Gastroesophageal sphincter (tissue), 4 donors: ENCODE data around the gene DMTF1. TPM values are rescaled to one million over a fixed set of nuclear protein-coding genes. Genes with fewer than 3 reads are reported as not detected.

Source experiments
- ATAC-seq: fragments of 150-250 bp; one replicate; pipeline ENCODE4 v1.9.1; 2016; ENCODE audit warnings: mild to moderate bottlenecking, moderate library complexity
- H3K27ac ChIP-seq, 4 donors: fragments of 200-600 bp; sonication (generic) in 3 of 4; 1 replicate in 3 of 4; 2 replicates in 1 of 4; pipeline ENCODE4 v1.5.1; 2016 to 2019
- H3K27me3 ChIP-seq: fragments of 200-600 bp; sonication (generic); one replicate; pipeline ENCODE4 v1.5.1; 2019
- H3K36me3 ChIP-seq, 2 donors: fragments of 200-600 bp; sonication (generic); one replicate each; pipeline ENCODE4 v1.5.1; 2019; ENCODE audit warnings: control low read depth in 1 of 2
- H3K4me1 ChIP-seq, 3 donors: fragments of 200-600 bp; sonication (generic); 1 replicate in 2 of 3; 2 replicates in 1 of 3; pipeline ENCODE4 v1.5.1; 2016 to 2019; ENCODE audit warnings: control low read depth in 2 of 3
- H3K4me3 ChIP-seq, 2 donors: fragments of 200-600 bp; sonication (generic); one replicate each; pipeline ENCODE4 v1.5.1; 2019; ENCODE audit warnings: mild to moderate bottlenecking in 1 of 2, moderate library complexity in 1 of 2
- H3K9me3 ChIP-seq, 3 donors: fragments of 200-600 bp; sonication (generic); one replicate each; pipeline ENCODE4 v1.5.1; 2017 to 2019; ENCODE audit warnings: control low read depth in 2 of 3
- EP300 ChIP-seq: sonication (generic); formaldehyde crosslinking; IDR thresholded peaks from one replicate; pipeline ENCODE4 v1.6.1; 2017; ENCODE audit warnings: antibody characterized with exemption, mild to moderate bottlenecking
- POLR2A ChIP-seq, 2 donors: fragments of 450-650 bp; IDR thresholded peaks; one replicate each; pipeline ENCODE4 v1.6.1; 2017; ENCODE audit warnings: antibody characterized with exemption in 2 of 2, mild to moderate bottlenecking in 2 of 2, moderate library complexity in 1 of 2
- POLR2AphosphoS5 ChIP-seq: sonication (generic); formaldehyde crosslinking; IDR thresholded peaks from one replicate; pipeline ENCODE4 v1.6.1; 2017; ENCODE audit warnings: antibody characterized with exemption
- WGBS, 2 donors: methylation state at CpG; one replicate each; pipeline ENCODE4 v1.1.5; 2018; ENCODE audit warnings: low coverage in 1 of 2; 5-methylcytosine and 5-hydroxymethylcytosine counted together
- total RNA-seq, 4 donors: library from RNA; depleted of rRNA; stranded (reverse); fragments of >200 nt; gene quantifications; one replicate each; pipeline ENCODE4 v1.1.0, GENCODE V29; 2016
- TF ChIP-seq, protein P1 (sequence below), 4 experiments: fragments of 200-600 bp in 2 of 4; fragments of 450-650 bp in 2 of 4; sonication (generic) in 1 of 4; IDR thresholded peaks; one replicate each; pipeline ENCODE4 v1.5.1; 2017 to 2019; ENCODE audit warnings: antibody characterized with exemption in 4 of 4, mild to moderate bottlenecking in 2 of 4, moderate library complexity in 2 of 4

DMTF1 gene
- total RNA-seq, 4 donors from 2014 or later = 27.0 to 142 (median 53.2) TPM

DNA sequence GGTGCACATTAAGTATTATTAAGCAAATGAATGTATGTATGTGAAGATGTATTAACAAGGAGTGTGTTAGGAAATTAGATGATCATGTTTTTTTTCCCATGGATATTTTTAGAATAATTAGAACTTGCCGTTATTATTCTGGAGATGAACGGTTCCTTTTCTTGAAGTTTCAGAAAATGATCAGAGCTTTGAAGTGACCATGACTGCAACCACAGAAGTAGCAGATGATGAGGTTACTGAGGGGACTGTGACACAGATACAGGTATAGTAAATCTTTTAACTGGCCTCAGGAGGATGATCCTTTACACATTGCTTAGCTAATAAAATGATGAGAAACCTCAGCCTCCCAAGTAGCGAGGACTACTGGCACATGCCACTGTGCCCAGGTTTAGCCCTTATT, 18.6 kb downstream of the DMTF1 start:
- H3K4me3 ChIP-seq = no peak overlapping the region
- no peaks in the 10 kb centered on the region for H3K4me1 ChIP-seq
- 73 to 89% methylated on average over 1 to 3 of the region's 3 CpGs for WGBS, 2 donors
- no peaks in the 10 kb centered on the region for H3K27me3 ChIP-seq
- no peak for ATAC-seq
- TF ChIP-seq POLR2A (IDR thresholded peaks at IDR 0.05) (no peak), EP300 (no peak), POLR2AphosphoS5 (no peak)
- TF ChIP-seq, protein P1, sequence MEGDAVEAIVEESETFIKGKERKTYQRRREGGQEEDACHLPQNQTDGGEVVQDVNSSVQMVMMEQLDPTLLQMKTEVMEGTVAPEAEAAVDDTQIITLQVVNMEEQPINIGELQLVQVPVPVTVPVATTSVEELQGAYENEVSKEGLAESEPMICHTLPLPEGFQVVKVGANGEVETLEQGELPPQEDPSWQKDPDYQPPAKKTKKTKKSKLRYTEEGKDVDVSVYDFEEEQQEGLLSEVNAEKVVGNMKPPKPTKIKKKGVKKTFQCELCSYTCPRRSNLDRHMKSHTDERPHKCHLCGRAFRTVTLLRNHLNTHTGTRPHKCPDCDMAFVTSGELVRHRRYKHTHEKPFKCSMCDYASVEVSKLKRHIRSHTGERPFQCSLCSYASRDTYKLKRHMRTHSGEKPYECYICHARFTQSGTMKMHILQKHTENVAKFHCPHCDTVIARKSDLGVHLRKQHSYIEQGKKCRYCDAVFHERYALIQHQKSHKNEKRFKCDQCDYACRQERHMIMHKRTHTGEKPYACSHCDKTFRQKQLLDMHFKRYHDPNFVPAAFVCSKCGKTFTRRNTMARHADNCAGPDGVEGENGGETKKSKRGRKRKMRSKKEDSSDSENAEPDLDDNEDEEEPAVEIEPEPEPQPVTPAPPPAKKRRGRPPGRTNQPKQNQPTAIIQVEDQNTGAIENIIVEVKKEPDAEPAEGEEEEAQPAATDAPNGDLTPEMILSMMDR (IDR thresholded peaks at IDR 0.05) = no peak
- peaks cover 23 to 100% of the 10 kb centered on the region in 2 donors for H3K36me3 ChIP-seq
- H3K27ac ChIP-seq = no peak overlapping the region
- H3K9me3 ChIP-seq = no peaks in the 10 kb centered on the region

DNA sequence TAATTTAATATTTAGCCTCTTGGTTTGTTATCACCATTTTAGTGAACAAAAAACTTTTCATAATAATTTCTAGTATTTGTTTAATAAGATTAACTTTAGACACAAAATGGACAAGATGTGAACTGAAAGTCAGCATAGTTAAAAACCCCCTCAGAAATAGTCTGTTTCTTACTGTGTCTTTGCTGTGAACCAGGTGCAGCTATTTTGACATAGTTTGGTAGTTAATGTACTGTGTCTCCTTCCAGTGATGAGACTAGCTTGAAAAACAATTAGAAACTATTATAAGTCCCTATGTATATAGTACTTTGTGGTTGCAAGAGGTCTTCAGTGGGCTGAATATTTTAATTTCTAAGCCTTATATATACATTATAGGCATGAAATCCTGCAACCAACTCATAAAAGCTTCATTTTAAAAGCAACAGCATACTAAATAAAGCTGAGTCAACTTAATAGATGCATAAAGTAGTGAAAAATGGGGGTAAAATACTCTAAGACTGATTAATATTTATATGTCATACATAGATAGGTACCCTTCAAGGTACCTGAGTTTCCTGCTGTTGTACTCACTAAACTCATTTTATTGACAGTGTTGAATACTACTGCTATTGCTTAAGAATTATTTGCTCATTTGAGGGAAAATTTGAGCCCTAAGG, 19.2 kb downstream of the DMTF1 start:
- no peaks in the 10 kb centered on the region for H3K4me1 ChIP-seq
- H3K27ac ChIP-seq = no peak overlapping the region
- H3K36me3 ChIP-seq = peaks cover 23 to 98% of the 10 kb centered on the region in 2 donors
- no peaks in the 10 kb centered on the region for H3K9me3 ChIP-seq
- no peak for ATAC-seq
- no peak for TF ChIP-seq EP300
- TF ChIP-seq POLR2A (IDR thresholded peaks at IDR 0.05) = no peak
- TF ChIP-seq POLR2AphosphoS5 = no peak
- TF ChIP-seq, protein P1 (IDR thresholded peaks at IDR 0.05) = no peak
- H3K4me3 ChIP-seq = no peak overlapping the region
- H3K27me3 ChIP-seq = no peaks in the 10 kb centered on the region

DNA sequence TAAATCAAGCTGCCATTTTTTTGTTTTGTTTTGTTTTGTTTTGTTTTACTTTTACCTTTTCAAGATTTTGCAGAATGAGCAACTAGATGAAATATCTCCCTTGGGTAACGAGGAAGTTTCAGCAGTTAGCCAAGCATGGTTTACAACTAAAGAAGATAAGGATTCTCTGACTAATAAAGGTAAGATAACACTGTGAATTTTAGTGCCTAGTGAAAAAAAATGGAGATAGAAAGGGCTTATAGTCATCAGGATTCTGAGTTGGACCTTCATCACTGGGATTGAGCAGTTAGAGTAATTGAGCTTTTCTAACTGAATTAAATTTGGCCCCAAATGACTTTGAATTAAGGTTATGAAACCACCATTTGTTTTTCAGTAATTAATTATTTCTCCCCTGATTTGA, 21.2 kb downstream of the DMTF1 start:
- Histone ChIP-seq H3K27ac (no peak overlapping the region), H3K4me3 (no peak overlapping the region), H3K9me3 (no peaks in the 10 kb centered on the region), H3K4me1 (no peaks in the 10 kb centered on the region), H3K27me3 (no peaks in the 10 kb centered on the region), H3K36me3 (peaks cover 14 to 85% of the 10 kb centered on the region in 2 donors)
- WGBS, 2 donors = 75 to 95% methylated on average over 1 of the region's 1 CpG
- ATAC-seq = no peak
- TF ChIP-seq EP300 (no peak), POLR2A (IDR thresholded peaks at IDR 0.05) (no peak), POLR2AphosphoS5 (no peak)
- TF ChIP-seq, protein P1 (IDR thresholded peaks at IDR 0.05) = no peak

DNA sequence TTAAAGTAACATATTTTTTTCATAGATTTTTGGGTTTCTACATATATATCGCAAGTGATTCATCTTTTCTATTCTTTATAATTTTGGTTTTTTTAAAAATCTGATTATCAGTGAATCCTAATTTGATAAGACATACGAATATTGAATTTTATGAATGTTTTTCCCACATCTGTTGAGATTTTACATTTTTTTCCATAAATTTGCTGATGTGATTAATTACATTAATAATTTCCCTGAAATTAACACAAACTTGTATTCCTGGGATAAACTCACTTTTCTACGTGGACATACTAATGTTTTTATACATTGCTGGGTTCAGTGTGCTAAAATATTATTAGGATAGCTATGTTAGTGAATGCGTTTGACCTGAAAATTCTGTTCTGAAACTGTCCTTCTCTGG, 26.1 kb downstream of the DMTF1 start:
- WGBS, 2 donors = 87 to 91% methylated on average over 4 of the region's 4 CpGs

DNA sequence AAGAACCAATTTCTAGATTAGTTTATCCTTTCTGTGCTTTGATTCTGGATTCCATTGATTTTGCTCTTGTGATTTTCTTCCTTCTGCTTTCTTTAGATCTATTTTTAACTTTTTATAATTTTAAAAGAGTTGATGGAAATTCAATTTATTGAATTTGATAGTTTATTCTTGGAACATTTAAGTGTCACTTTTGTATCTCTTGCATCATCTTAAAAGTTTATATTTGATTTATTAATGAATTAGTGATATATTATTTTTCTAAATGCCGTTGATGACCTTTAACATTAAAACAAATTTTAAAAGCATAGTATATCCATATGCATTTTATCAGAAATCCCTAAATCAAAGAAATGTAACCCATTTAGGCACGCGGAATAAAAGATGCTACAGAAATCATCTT, 26.9 kb downstream of the DMTF1 start:
- Histone ChIP-seq H3K27ac (no peak overlapping the region), H3K4me1 (no peaks in the 10 kb centered on the region), H3K27me3 (no peaks in the 10 kb centered on the region), H3K9me3 (no peaks in the 10 kb centered on the region), H3K4me3 (no peak overlapping the region), H3K36me3 (peaks cover 13 to 77% of the 10 kb centered on the region in 2 donors)
- ATAC-seq = no peak
- TF ChIP-seq POLR2AphosphoS5 = no peak
- TF ChIP-seq EP300 = no peak
- TF ChIP-seq, protein P1 (IDR thresholded peaks at IDR 0.05) = no peak
- TF ChIP-seq POLR2A (IDR thresholded peaks at IDR 0.05) = no peak
- WGBS, 2 donors = 86 to 100% methylated on average over 3 of the region's 3 CpGs

More for the DNA sequence above, 26.1 kb downstream of the DMTF1 start:
- H3K4me1 ChIP-seq = no peaks in the 10 kb centered on the region
- no peak overlapping the region for H3K27ac ChIP-seq
- no peak for TF ChIP-seq POLR2AphosphoS5
- TF ChIP-seq, protein P1 (IDR thresholded peaks at IDR 0.05) = no peak
- no peak overlapping the region for H3K4me3 ChIP-seq
- ATAC-seq = no peak
- H3K9me3 ChIP-seq = no peaks in the 10 kb centered on the region
- H3K27me3 ChIP-seq = no peaks in the 10 kb centered on the region
- peaks cover 13 to 77% of the 10 kb centered on the region in 2 donors for H3K36me3 ChIP-seq
